Stomach (tissue), 4 donors: Measurements from ENCODE around the gene EID2.

Experiments used
- CTCF ChIP-seq, 7 experiments: fragments of 450-650 bp in 4 of 7; fragments of 200-600 bp in 3 of 7; sonication (generic) in 3 of 7; IDR thresholded peaks; one replicate each; pipeline ENCODE4 v1.5.1; 2016 to 2019; ENCODE audit warnings: antibody characterized with exemption in 7 of 7, control low read depth in 2 of 7, mild to moderate bottlenecking in 1 of 7
- EP300 ChIP-seq: sonication (generic); formaldehyde crosslinking; IDR thresholded peaks from one replicate; pipeline ENCODE4 v1.6.1; 2017; ENCODE audit warnings: antibody characterized with exemption
- POLR2A ChIP-seq, 4 donors: fragments of 450-650 bp; IDR thresholded peaks; one replicate each; pipeline ENCODE4 v1.6.1; 2016; ENCODE audit warnings: antibody characterized with exemption in 4 of 4, control low read depth in 2 of 4, mild to moderate bottlenecking in 1 of 4, moderate library complexity in 1 of 4
- POLR2AphosphoS5 ChIP-seq, 3 donors: sonication (generic); formaldehyde crosslinking; IDR thresholded peaks; one replicate each; pipeline ENCODE4 v1.6.1; 2016; ENCODE audit warnings: antibody characterized with exemption in 3 of 3

- TF ChIP-seq POLR2A (IDR thresholded peaks at IDR 0.05) (no peak), CTCF (IDR thresholded peaks at IDR 0.05) (no peak), POLR2AphosphoS5 (IDR thresholded peaks at IDR 0.05) (no peak), EP300 (no peak)
Measured at GRCh38 chr19:39518975-39519374, 21.0 kb downstream of the EID2 start.
